Mesendoderm (in vitro differentiated cells): ENCODE measurements around the gene PIP5K1C.

Experiments
- DNase-seq: peaks from one replicate; pipeline ENCODE4 v3.0.0; 2013
- H2AK5ac ChIP-seq: 2 replicates; pipeline ENCODE4 v1.6.1; 2013; ENCODE audit warnings: low read length, inconsistent platforms
- H2BK120ac ChIP-seq: 2 replicates; pipeline ENCODE4 v1.6.1; 2013; ENCODE audit warnings: low read depth, mild to moderate bottlenecking, low read length, moderate library complexity, mixed read lengths
- H2BK15ac ChIP-seq: replicated peaks from 2 replicates; pipeline ENCODE4 v1.6.1; 2013; ENCODE audit warnings: low read depth, mild to moderate bottlenecking, moderate library complexity
- H2BK5ac ChIP-seq: 2 replicates; pipeline ENCODE4 v1.6.1; 2013; ENCODE audit warnings: low read length, inconsistent platforms
- H3K18ac ChIP-seq: 2 replicates; pipeline ENCODE4 v1.6.1; 2013; ENCODE audit warnings: mild to moderate bottlenecking, low read length, mixed read lengths
- H3K23ac ChIP-seq: one replicate; pipeline ENCODE4 v1.6.1; 2013; ENCODE audit warnings: low read length
- H3K27ac ChIP-seq: 2 replicates; pipeline ENCODE4 v1.5.1; 2013; ENCODE audit warnings: low read depth, mild to moderate bottlenecking, inconsistent platforms, low read length, moderate library complexity
- H3K27me3 ChIP-seq: 2 replicates; pipeline ENCODE4 v1.6.1; 2013; ENCODE audit warnings: low read length, control low read depth, mild to moderate bottlenecking, inconsistent platforms; ENCODE audit not compliant: insufficient read depth, poor library complexity
- H3K36me3 ChIP-seq: 2 replicates; pipeline ENCODE4 v1.6.1; 2013; ENCODE audit warnings: low read length, inconsistent platforms; ENCODE audit not compliant: control insufficient read depth, insufficient read depth
- H3K4ac ChIP-seq: one replicate; pipeline ENCODE4 v1.6.1; 2013; ENCODE audit warnings: low read depth, mild to moderate bottlenecking, low read length, moderate library complexity
- H3K4me1 ChIP-seq: 2 replicates; pipeline ENCODE4 v1.6.1; 2013; ENCODE audit warnings: low read depth, low read length, inconsistent platforms; ENCODE audit not compliant: control insufficient read depth
- H3K4me2 ChIP-seq: 2 replicates; pipeline ENCODE4 v1.6.1; 2013; ENCODE audit warnings: low read length
- H3K4me3 ChIP-seq: 2 replicates; pipeline ENCODE4 v1.5.1; 2013; ENCODE audit warnings: mild to moderate bottlenecking, low read length
- H3K56ac ChIP-seq: one replicate; pipeline ENCODE4 v1.6.1; 2013; ENCODE audit warnings: low read length
- H3K79me1 ChIP-seq: 2 replicates; pipeline ENCODE4 v1.6.1; 2013; ENCODE audit warnings: low read length, inconsistent platforms
- H3K79me2 ChIP-seq: 2 replicates; pipeline ENCODE4 v1.6.1; 2013; ENCODE audit warnings: mild to moderate bottlenecking, low read length; ENCODE audit not compliant: control insufficient read depth, insufficient read depth
- H3K9ac ChIP-seq: 2 replicates; pipeline ENCODE4 v1.6.1; 2013; ENCODE audit warnings: low read length, inconsistent platforms
- H4K5ac ChIP-seq: one replicate; pipeline ENCODE4 v1.6.1; 2013; ENCODE audit warnings: low read length
- H4K8ac ChIP-seq: one replicate; pipeline ENCODE4 v1.6.1; 2013; ENCODE audit warnings: low read depth, mild to moderate bottlenecking, control low read depth, low read length, moderate library complexity
- WGBS: extraction: QIAGEN DNeasy Blood & Tissue Kit; methylation state at CpG from one replicate; pipeline ENCODE4 v1.1.7; 2013; ENCODE audit warnings: low lambda C conversion rate, missing lambda C conversion rate; ENCODE audit not compliant: insufficient coverage; ENCODE audit errors: extremely low coverage; 5-methylcytosine and 5-hydroxymethylcytosine counted together

Gene PIP5K1C

DNA sequence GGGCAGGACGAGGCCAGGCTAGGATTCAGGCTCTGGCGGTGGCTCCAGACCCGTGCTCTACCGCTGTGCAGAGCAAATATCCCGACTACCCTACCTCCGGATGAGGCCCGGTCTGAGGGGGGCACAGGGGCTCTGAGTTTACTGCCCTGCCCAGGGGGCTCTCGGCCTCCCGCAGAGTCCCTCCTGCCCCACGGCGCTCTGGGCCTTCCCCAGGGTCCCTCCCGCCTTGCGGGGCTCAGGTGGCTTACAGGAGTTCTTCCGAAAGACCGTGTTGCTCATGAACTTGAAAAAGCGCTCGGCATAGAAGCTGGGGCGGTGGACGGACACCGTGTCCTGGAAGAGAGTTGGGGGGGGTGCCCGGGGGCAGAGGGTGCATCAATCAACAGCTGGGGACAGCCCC is 54.5 kb downstream of the PIP5K1C start:
- Histone ChIP-seq H3K4me3 (no peak overlapping the region), H3K27ac (no peak overlapping the region), H2BK5ac (no peak overlapping the region), H3K18ac (no peak overlapping the region), H4K5ac (no peak overlapping the region), H3K79me2 (no peaks in the 10 kb centered on the region), H3K4me1 (no peaks in the 10 kb centered on the region), H2BK15ac (no peak overlapping the region), H3K23ac (no peak overlapping the region), H3K4me2 (no peak overlapping the region), H2BK120ac (no peak overlapping the region), H3K9ac (no peak overlapping the region), H2AK5ac (no peak overlapping the region), H3K56ac (no peak overlapping the region), H3K27me3 (no peaks in the 10 kb centered on the region), H3K4ac (no peak overlapping the region), H3K79me1 (no peaks in the 10 kb centered on the region), H4K8ac (no peak overlapping the region), H3K36me3 (no peaks in the 10 kb centered on the region)
- no peak for DNase-seq
- WGBS, result no CpG with 5 or more reads among the region's 21 CpGs

DNA sequence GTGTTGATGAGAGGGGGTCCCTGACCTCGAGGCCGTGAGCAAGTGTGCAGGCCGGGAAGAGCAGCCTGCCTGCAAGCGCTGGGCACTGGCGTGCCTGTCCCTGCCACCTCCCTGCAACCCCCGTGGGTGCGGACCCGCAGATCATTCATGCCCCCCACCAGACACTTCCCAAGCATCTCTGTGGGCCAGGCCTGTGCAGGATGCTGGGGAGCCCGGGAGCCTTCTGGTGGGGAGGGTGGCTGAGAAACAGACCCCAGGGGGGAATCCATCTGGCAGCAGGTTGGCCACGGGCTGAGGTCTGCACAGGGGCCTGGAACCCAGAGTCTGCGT is 55.2 kb downstream of the PIP5K1C start:
- no peaks in the 10 kb centered on the region for H3K79me1 ChIP-seq
- no peak overlapping the region for H3K23ac ChIP-seq
- H2AK5ac ChIP-seq, result no peak overlapping the region
- no peaks in the 10 kb centered on the region for H3K4me1 ChIP-seq
- no peak overlapping the region for H3K18ac ChIP-seq
- no peak overlapping the region for H2BK5ac ChIP-seq
- H3K4me3 ChIP-seq, result no peak overlapping the region
- H3K27ac ChIP-seq, result no peak overlapping the region
- no peak overlapping the region for H4K5ac ChIP-seq
- no peak overlapping the region for H3K9ac ChIP-seq
- H3K79me2 ChIP-seq, result no peaks in the 10 kb centered on the region
- no peak overlapping the region for H4K8ac ChIP-seq
- no CpG with 5 or more reads among the region's 11 CpGs for WGBS
- DNase-seq, result no peak
- H3K27me3 ChIP-seq, result no peaks in the 10 kb centered on the region
- H3K56ac ChIP-seq, result no peak overlapping the region
- H3K4ac ChIP-seq, result no peak overlapping the region
- no peaks in the 10 kb centered on the region for H3K36me3 ChIP-seq
- no peak overlapping the region for H2BK120ac ChIP-seq
- no peak overlapping the region for H3K4me2 ChIP-seq
- H2BK15ac ChIP-seq, result no peak overlapping the region

DNA sequence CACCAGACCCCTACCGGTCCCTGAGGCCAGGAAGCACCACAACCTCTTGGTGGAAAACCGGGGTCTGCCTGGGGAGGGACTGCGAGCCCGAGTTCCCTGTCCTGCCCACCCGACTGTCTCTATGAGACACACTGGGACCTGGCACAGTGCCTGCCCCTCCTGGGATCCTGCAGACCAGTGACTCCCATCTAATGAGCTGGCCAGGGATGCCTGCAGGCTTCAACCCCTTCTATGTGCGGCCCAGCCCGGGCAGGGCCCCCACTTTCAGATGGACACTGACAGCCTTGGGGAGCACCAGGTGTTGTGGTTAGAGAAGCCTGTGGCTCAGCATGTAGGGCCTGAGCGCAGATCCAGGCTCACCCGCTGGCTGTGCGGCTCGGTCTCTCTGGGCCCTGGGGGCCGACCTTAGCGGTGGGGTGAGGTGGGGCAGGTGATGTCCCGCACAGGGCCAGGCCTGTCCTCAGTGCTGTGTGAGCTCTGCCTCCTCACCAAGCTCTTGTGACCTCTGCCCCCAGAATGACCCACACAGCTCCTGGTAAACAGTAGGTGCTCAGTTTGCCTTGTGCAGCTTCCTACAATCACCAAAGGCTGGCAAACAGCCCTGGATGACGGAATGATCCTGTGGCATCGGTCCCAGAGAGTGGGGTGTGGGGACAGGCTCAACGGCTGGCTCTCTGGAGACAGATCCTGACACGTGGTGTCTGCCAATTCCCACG is 55.8 kb downstream of the PIP5K1C start:
- no peak overlapping the region for H3K4me3 ChIP-seq

DNA sequence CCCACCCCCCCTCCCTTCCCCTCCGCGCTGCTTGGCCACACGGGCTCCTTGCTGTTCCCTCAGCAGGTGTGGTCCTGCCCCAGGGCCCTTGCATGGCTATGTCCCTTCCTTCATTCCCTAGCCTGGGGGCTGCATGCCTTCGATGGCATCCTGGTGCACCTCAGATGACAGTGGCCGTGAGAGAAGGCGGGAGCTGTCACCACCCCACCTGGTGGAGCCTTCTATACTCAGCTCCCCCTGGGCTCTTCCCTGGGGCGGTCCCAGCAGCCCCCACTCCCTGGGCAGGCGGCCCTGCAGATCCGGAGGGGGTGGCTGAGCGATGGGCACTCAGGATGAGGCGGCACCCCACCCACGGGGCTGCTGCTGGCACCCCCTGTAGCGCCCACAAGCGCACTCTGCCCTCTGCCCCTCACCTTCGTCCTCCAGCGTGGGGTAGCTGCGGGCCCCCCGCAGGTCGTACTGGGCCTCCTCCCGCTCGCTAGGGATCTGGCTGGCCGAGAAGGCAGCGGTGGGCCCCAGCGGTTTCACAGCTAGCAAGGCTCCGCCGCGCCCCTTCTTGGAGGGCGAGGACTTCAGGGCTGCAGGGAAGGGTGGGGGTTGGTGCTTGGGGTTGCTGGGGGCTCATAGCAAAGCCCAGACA is 56.5 kb downstream of the PIP5K1C start:
- Histone ChIP-seq H3K79me1 (no peaks in the 10 kb centered on the region), H3K27me3 (no peaks in the 10 kb centered on the region), H2BK15ac (no peak overlapping the region), H3K4me2 (no peak overlapping the region), H3K79me2 (no peaks in the 10 kb centered on the region), H3K4me3 (no peak overlapping the region), H2BK120ac (no peak overlapping the region), H3K27ac (no peak overlapping the region), H4K5ac (no peak overlapping the region), H3K56ac (no peak overlapping the region), H3K18ac (no peak overlapping the region), H2AK5ac (no peak overlapping the region), H3K4ac (no peak overlapping the region), H4K8ac (no peak overlapping the region), H3K4me1 (no peaks in the 10 kb centered on the region), H3K36me3 (peaks cover 1% of the 10 kb centered on the region), H3K23ac (no peak overlapping the region), H3K9ac (no peak overlapping the region), H2BK5ac (no peak overlapping the region)
- peak; percentile 33 for DNase-seq
- WGBS, result no CpG with 5 or more reads among the region's 28 CpGs

More for the DNA sequence above, 55.8 kb downstream of the PIP5K1C start:
- Histone ChIP-seq H3K27ac (no peak overlapping the region), H3K23ac (no peak overlapping the region), H3K4me2 (no peak overlapping the region), H3K27me3 (no peaks in the 10 kb centered on the region), H2BK15ac (no peak overlapping the region), H3K36me3 (peaks cover 1% of the 10 kb centered on the region), H2BK5ac (no peak overlapping the region), H3K79me1 (no peaks in the 10 kb centered on the region), H2BK120ac (no peak overlapping the region), H4K5ac (no peak overlapping the region), H4K8ac (no peak overlapping the region), H3K18ac (no peak overlapping the region), H2AK5ac (no peak overlapping the region), H3K4ac (no peak overlapping the region), H3K56ac (no peak overlapping the region), H3K4me1 (no peaks in the 10 kb centered on the region), H3K79me2 (no peaks in the 10 kb centered on the region), H3K9ac (no peak overlapping the region)
- WGBS, result no CpG with 5 or more reads among the region's 19 CpGs
- DNase-seq, result no peak

DNA sequence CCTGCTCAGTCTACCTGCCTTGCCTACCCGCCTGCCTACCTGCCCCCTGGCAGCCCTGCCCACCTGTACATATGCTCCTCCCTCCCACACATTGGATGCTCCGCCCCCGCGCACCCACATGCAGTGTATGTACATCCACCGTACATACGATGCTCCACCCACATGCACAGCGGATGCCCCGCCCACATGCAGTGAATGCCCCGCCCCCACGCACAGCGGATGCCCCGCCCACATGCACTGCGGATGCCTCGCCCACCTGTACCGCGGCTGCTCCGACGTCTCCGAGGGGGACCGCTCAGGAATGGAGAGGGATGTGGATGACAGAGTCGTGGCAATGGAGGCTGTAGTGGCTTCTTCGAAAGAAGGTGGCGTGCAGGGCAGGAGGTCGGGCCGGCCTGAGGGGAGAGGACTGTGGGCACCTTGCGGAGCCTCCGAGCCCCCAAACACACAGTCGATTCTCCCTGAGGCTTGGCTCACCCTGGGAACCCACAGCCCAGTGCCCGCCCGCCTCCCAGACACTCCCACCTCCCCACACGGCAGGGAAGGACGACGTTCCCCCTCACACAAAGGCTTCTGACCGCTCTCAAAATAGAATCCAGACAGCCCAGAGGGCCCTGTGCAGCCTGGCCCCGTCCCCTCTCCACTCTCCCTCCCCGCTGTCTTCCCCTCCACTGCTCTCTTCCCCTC is 57.1 kb downstream of the PIP5K1C start:
- Histone ChIP-seq H3K27me3 (no peaks in the 10 kb centered on the region), H2BK120ac (no peak overlapping the region), H3K79me2 (no peaks in the 10 kb centered on the region), H3K4me1 (no peaks in the 10 kb centered on the region), H3K56ac (no peak overlapping the region), H3K36me3 (peaks cover 1% of the 10 kb centered on the region), H3K9ac (no peak overlapping the region), H3K79me1 (no peaks in the 10 kb centered on the region), H3K4me2 (no peak overlapping the region), H2BK5ac (no peak overlapping the region), H2AK5ac (no peak overlapping the region), H2BK15ac (no peak overlapping the region), H3K23ac (no peak overlapping the region), H4K5ac (no peak overlapping the region), H3K4me3 (no peak overlapping the region), H3K4ac (no peak overlapping the region), H3K18ac (no peak overlapping the region), H4K8ac (no peak overlapping the region), H3K27ac (no peak overlapping the region)
- peak; percentile 17 for DNase-seq
- no CpG with 5 or more reads among the region's 36 CpGs for WGBS
